Ectodermal cell (in vitro differentiated cells): ENCODE results near the gene PRRG2.

Source experiments
- H3K27ac ChIP-seq: 2 replicates; pipeline ENCODE4 v1.7.0; 2013; ENCODE audit warnings: mild to moderate bottlenecking, low read depth, low read length; ENCODE audit not compliant: insufficient read depth, poor library complexity, severe bottlenecking
- H3K27me3 ChIP-seq: 2 replicates; pipeline ENCODE4 v1.7.0; 2013; ENCODE audit warnings: mild to moderate bottlenecking, low read length; ENCODE audit not compliant: insufficient read depth, control insufficient read depth, poor library complexity, severe bottlenecking
- H3K36me3 ChIP-seq: one replicate; pipeline ENCODE4 v1.7.0; 2013; ENCODE audit warnings: low read length; ENCODE audit not compliant: control insufficient read depth, insufficient read depth
- H3K4me1 ChIP-seq: one replicate; pipeline ENCODE4 v1.7.0; 2013; ENCODE audit warnings: low read length; ENCODE audit not compliant: control insufficient read depth, insufficient read depth
- H3K4me3 ChIP-seq: 2 replicates; pipeline ENCODE4 v1.7.0; 2013; ENCODE audit warnings: low read depth, low read length, control low read depth; ENCODE audit not compliant: insufficient read depth
- H3K9me3 ChIP-seq: 2 replicates; pipeline ENCODE4 v1.7.0; 2013; ENCODE audit warnings: mild to moderate bottlenecking, low read length, moderate library complexity; ENCODE audit not compliant: control insufficient read depth
- WGBS, 2 experiments: methylation state at CpG; one replicate each; pipeline ENCODE4 v1.1.7; 2013; ENCODE audit warnings: missing lambda C conversion rate in 2 of 2; 5-methylcytosine and 5-hydroxymethylcytosine counted together

Gene PRRG2

DNA sequence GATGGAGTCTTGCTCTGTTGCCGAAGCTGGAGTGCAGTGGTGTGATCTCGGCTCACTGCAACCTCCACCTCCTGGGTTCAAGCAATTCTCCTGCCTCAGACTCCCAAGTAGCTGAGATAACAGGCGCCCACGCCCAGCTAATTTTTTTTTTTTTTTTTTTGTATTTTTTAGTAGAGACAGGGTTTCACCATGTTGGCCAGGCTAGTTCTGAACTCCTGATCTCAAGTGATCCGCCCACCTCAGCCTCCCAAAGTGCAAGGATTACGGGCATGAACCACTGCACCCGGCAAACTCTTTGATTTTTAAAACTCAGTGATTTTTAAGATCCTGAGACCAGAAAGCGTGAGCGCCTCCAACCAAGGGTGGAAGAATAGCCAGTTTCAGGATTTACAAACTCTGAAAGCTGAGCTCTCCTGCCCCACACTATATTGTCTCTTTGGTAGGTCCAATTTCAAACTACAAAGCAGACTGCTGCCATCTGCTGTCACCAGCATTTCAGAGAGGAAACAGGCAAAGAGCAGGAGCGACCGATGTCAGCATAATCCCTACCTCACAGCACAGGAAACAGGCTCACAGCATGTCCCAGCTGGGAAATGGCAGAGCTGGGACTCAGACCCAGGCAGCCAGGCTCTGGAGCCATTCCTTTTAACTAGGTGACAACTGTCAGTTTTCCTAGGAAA is 10.0 kb upstream of the PRRG2 start:
- Histone ChIP-seq H3K4me1 (peaks cover 6% of the 10 kb centered on the region), H3K36me3 (peaks cover 9% of the 10 kb centered on the region), H3K4me3 (no peak overlapping the region), H3K27ac (peak overlapping the region; percentile 55), H3K9me3 (no peaks in the 10 kb centered on the region), H3K27me3 (no peaks in the 10 kb centered on the region)
- WGBS, 2 experiments = 79 to 80% methylated on average over 11 of the region's 11 CpGs

- peaks cover 9% of the 10 kb centered on the region for H3K36me3 ChIP-seq
- H3K27me3 ChIP-seq = no peaks in the 10 kb centered on the region
- WGBS, 2 experiments = 94 to 97% methylated on average over 7 of the region's 7 CpGs
- peaks cover 6% of the 10 kb centered on the region for H3K4me1 ChIP-seq
- H3K9me3 ChIP-seq = no peaks in the 10 kb centered on the region
- H3K4me3 ChIP-seq = no peak overlapping the region
- no peak overlapping the region for H3K27ac ChIP-seq
Measured at GRCh38 chr19:49573009-49573408, 8.1 kb upstream of the PRRG2 start.

GRCh38 chr19:49573425-49573824 is 7.7 kb upstream of the PRRG2 start:
- Histone ChIP-seq H3K27ac (no peak overlapping the region), H3K36me3 (peaks cover 9% of the 10 kb centered on the region), H3K4me1 (peaks cover 6% of the 10 kb centered on the region), H3K4me3 (no peak overlapping the region), H3K27me3 (no peaks in the 10 kb centered on the region), H3K9me3 (no peaks in the 10 kb centered on the region)
- WGBS, 2 experiments = 95 to 96% methylated on average over 1 of the region's 3 CpGs

- H3K4me3 ChIP-seq = no peak overlapping the region
- H3K9me3 ChIP-seq = no peaks in the 10 kb centered on the region
- H3K4me1 ChIP-seq = peaks cover 6% of the 10 kb centered on the region
- WGBS, 2 experiments = 93 to 94% methylated on average over 2 of the region's 2 CpGs
- no peaks in the 10 kb centered on the region for H3K27me3 ChIP-seq
- H3K27ac ChIP-seq = no peak overlapping the region
- peaks cover 9% of the 10 kb centered on the region for H3K36me3 ChIP-seq
Measured at GRCh38 chr19:49574206-49574755, 6.8 kb upstream of the PRRG2 start.

DNA sequence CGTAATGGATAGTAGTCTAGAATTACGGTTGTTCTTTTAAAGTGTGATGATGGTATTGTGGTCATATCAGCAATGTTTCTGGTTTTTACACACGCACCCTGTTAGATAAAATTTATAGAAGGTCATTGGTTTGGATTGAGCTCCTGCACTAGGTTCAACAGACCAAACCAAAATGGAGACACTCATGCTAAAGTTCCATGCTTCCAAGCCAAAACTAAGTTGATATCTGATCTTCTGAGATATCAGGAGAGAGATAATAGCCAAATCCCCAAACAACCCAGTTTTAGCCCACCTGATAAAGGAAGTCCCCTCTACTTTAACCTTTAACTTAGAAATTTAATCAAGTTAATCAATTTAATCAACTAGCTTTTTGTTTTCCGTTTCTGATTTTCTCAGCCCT is 1.9 kb upstream of the PRRG2 start:
- Histone ChIP-seq H3K9me3 (no peaks in the 10 kb centered on the region), H3K27ac (no peak overlapping the region), H3K4me3 (peak overlapping the region; percentile 57), H3K27me3 (no peaks in the 10 kb centered on the region), H3K36me3 (peaks cover 9% of the 10 kb centered on the region), H3K4me1 (no peaks in the 10 kb centered on the region)
- 94 to 100% methylated on average over 4 of the region's 4 CpGs for WGBS, 2 experiments

DNA sequence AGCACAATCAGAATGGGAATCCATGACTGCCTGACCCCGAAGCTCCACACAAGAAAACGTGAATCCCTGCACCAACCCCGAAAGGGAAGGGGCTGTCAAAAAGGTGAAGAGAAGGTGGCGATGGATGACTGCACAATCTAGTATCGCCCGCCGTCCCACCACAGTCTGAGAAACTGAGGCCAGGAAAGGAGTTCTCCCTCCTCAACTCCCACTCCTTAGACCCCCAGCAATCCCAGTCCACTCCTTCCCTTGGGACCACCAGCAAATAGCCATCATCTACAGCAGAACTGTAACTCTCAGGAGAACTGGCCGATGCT is 1.2 kb upstream of the PRRG2 start:
- H3K27ac ChIP-seq = no peak overlapping the region
- no peaks in the 10 kb centered on the region for H3K27me3 ChIP-seq
- no peaks in the 10 kb centered on the region for H3K9me3 ChIP-seq
- no peaks in the 10 kb centered on the region for H3K4me1 ChIP-seq
- H3K36me3 ChIP-seq = peaks cover 5% of the 10 kb centered on the region
- peak overlapping the region; percentile 57 for H3K4me3 ChIP-seq
- 4 to 7% methylated on average over 8 of the region's 8 CpGs for WGBS, 2 experiments

- no peaks in the 10 kb centered on the region for H3K9me3 ChIP-seq
- H3K36me3 ChIP-seq = peaks cover 1% of the 10 kb centered on the region
- H3K27ac ChIP-seq = no peak within 1 kb of the TSS
- peak within 1 kb of the TSS; percentile 57 for H3K4me3 ChIP-seq
- 6 to 7% methylated on average over 29 to 31 of the region's 31 CpGs for WGBS, 2 experiments
- no peaks in the 10 kb centered on the region for H3K4me1 ChIP-seq
- no peaks in the 10 kb centered on the region for H3K27me3 ChIP-seq
Measured at GRCh38 chr19:49580264-49581006, 681 bp upstream of the PRRG2 start, which contains the start of gene NOSIP. TSS of gene NOSIP (minus strand) at chr19:49580556. CDS start at chr19:49560691, 19,865 bp downstream.

GRCh38 chr19:49583239-49583638 is 2.1 kb downstream of the PRRG2 start:
- Histone ChIP-seq H3K9me3 (no peaks in the 10 kb centered on the region), H3K27ac (no peak overlapping the region), H3K4me3 (no peak overlapping the region), H3K4me1 (no peaks in the 10 kb centered on the region), H3K36me3 (no peaks in the 10 kb centered on the region), H3K27me3 (no peaks in the 10 kb centered on the region)
- 64% methylated on average over 2 of the region's 2 CpGs for WGBS, 2 experiments

GRCh38 chr19:49585023-49585422 is 3.9 kb downstream of the PRRG2 start:
- Histone ChIP-seq H3K27ac (peak overlapping the region; percentile 27), H3K27me3 (no peaks in the 10 kb centered on the region), H3K9me3 (no peaks in the 10 kb centered on the region), H3K36me3 (no peaks in the 10 kb centered on the region), H3K4me3 (no peak overlapping the region), H3K4me1 (no peaks in the 10 kb centered on the region)
- 58 to 64% methylated on average over 8 of the region's 8 CpGs for WGBS, 2 experiments

GRCh38 chr19:49587227-49587626 is 6.1 kb downstream of the PRRG2 start:
- Histone ChIP-seq H3K27ac (no peak overlapping the region), H3K27me3 (no peaks in the 10 kb centered on the region), H3K4me1 (no peaks in the 10 kb centered on the region), H3K4me3 (no peak overlapping the region), H3K36me3 (no peaks in the 10 kb centered on the region), H3K9me3 (no peaks in the 10 kb centered on the region)
- WGBS, 2 experiments = 82 to 89% methylated on average over 8 of the region's 8 CpGs
